Pons (tissue), 1 donor: Measurements from ENCODE around the gene KLF18.
"Not testable (repeated sequence)": the region's sequence is repeated elsewhere in the genome, so short reads cannot be mapped to it uniquely, and the experiment has no call there.

Experiments used
- DNase-seq: peaks from one replicate; pipeline ENCODE4 v3.0.0-alpha.2; 2016; ENCODE audit warnings: low spot score

The KLF18 gene

GRCh38 chr1:44119525-44119924 lies 21.9 kb downstream of the KLF18 start:
- no peak for DNase-seq

GRCh38 chr1:44118682-44119081 lies 22.7 kb downstream of the KLF18 start, which contains the start of gene KLF17:
KLF17 (plus strand) TSS chr1:44118821; CDS start chr1:44118908, 87 bp downstream.
- no peak for DNase-seq

- not testable (repeated sequence) for DNase-seq
Measured at GRCh38 chr1:44117272-44117671, 24.2 kb downstream of the KLF18 start.

GRCh38 chr1:44114098-44114497 lies 27.3 kb downstream of the KLF18 start:
- DNase-seq: no peak

GRCh38 chr1:44113095-44113609 lies 28.3 kb downstream of the KLF18 start:
- no peak for DNase-seq

GRCh38 chr1:44112486-44112885 lies 28.9 kb downstream of the KLF18 start:
- DNase-seq: no peak

- DNase-seq: no peak
Measured at GRCh38 chr1:44111861-44112260, 29.6 kb downstream of the KLF18 start.

GRCh38 chr1:44110916-44111315 lies 30.5 kb downstream of the KLF18 start:
- no peak for DNase-seq

- DNase-seq: no peak
Measured at GRCh38 chr1:44108971-44109370, 32.5 kb downstream of the KLF18 start.

- DNase-seq: no peak
Measured at GRCh38 chr1:44108241-44108640, 33.2 kb downstream of the KLF18 start.

GRCh38 chr1:44105810-44106209 lies 35.6 kb downstream of the KLF18 start:
- no peak for DNase-seq

GRCh38 chr1:44103270-44104131 lies 37.9 kb downstream of the KLF18 start:
- no peak for DNase-seq

- no peak for DNase-seq
Measured at GRCh38 chr1:44101328-44101727, 40.1 kb downstream of the KLF18 start.

- DNase-seq: no peak
Measured at GRCh38 chr1:44100183-44100868, 41.1 kb downstream of the KLF18 start.

- no peak for DNase-seq
Measured at GRCh38 chr1:44094047-44094446, 47.4 kb downstream of the KLF18 start.

- no peak for DNase-seq
Measured at GRCh38 chr1:44090429-44091252, 50.8 kb downstream of the KLF18 start.

GRCh38 chr1:44089371-44090048 lies 51.9 kb downstream of the KLF18 start:
- DNase-seq: no peak
